GM21723 (cell line): ENCODE results near the gene FANCC.

ENCODE experiments used
- ATAC-seq: cut with Tn5 transposase; IDR thresholded peaks from one replicate; pipeline ENCODE4 v1.9.1; 2021; ENCODE audit warnings: mild to moderate bottlenecking, moderate library complexity; ENCODE audit not compliant: unreplicated experiment

The FANCC gene

DNA sequence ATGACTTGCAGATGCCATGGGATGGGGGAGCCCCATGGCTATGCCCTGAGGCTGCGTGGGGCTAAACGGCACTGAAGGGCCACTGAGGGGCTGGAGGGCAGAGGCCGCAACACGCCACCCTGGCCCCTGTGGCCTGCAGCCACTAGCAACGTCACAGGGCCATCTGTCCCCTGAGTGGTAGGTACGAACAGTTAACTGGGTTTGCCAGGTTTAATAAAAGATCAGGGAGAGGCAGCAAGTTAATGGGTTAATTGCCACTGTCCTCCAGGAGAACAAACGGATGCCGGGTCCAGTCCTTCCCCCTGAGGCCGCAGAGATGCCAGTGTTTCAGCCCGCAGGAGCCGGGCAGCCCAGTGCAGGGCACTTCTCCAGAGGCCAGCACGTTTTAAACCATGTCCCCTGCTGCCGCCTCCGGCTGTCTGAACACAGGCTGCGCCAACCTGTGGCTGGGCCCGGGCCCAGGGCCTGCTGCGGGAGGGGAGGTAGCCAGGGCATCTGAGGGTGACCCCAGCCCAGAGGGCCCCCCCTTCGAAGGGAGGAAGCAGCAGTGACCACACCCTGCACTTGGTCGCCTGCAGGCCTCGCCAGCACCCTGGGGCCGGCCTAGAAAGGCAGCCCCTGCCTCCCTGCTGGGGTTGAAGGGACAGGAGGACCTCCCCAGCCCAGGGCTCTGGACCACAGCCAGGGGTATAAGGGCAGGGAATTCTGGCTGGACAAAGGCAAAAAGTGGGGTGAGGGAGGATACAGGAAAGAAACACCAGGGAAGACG is 227.3 kb downstream of the FANCC start:
- no peak for ATAC-seq

DNA sequence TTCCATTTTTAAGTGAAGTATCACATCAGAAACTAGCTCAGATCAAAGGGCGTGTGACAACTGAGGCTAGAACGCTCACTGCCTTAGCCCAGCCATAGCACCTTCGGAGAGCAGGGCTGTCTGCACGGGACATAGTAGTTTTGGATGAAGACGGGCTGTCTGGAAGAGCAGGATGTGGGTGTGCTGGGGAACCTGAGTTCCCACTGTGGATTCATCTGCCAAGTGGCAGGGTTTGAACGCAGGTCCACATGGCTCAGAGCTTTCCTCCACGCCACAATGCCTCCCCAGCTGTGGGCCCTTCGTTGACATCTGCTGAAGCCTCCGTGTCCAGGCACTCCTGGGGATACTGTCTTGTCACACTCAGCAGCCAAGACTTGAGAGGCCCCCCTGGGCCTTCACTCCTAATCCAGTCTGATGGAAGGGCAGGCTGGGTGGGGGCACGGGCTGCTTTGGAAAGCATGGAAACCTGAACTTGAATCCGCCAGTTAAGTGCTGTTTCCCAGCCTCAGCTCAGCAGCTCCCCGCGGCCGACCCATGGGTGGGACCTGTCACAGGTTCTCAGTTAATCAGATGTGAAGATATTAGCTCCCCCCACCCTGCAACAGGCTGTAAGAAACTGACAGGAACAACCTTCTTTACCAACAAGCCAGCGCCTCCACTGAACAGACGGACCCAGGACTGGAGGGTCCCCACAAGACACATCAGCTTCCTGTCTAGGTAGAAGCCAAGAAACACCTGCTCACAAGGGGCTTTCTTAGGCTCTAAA is 228.1 kb downstream of the FANCC start:
- ATAC-seq: no peak

DNA sequence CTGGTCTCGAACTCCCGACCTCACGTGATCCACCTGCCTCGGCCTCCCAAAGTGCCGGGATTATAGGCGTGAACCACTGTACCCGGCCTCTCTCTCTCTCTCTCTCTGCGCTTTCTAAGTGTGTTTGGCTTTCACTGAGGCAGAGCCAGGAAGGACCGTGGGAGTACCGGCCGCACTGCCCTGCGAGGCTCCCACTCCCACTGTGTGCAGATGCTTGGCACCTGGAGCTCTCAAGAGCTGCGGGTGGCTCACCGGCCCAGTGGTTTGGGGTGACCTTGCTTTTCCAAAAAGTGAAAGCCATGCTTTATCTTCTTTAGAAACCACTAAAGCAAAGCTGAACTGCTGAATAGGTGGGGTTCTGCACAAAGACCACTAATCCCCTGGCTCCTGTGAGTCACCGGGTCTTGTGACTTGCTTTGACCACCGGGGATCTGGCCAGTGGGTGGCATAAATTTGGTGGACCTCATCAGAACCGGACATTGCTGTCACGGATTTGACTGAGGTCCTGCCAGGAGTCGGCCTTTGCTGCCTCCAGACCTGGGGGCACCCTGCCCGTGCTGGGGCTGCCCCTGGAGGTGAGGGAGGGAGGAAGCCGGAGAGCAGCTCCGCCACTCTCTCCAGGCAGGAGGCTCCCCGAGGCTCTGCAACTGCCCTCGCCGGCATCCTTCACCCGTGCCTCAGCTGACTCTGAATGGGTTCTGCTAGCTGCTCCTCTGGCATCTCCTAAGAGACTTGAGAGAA is 228.9 kb downstream of the FANCC start:
- no peak for ATAC-seq

DNA sequence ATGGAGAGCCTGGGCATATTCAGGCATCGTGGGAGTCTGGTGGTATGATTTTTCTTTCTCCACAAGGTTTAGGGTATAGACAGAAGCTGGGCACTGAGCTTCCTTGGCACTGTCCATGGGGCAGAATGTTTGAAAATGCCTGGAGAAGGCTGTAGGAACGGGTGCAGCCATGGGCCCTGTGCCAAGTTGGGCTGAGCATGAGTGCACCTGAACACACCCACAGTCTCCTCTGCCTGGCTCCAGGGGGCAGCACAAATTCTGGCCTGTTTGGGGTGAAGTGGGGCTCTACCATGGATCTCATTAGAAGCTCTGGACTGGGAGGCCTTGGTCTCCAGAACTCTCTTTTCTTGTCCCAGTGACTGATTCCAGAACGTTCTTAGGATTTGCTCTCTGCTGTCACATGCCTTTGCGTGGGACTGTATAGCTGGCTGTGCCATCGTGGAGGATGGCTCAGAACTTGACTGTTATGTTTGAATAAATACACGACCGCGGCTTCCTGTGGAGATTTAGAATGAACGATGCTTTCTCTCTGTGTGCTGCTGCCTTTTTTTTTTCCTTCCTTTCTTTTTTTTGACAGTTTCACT is 229.8 kb downstream of the FANCC start:
- ATAC-seq: no peak

DNA sequence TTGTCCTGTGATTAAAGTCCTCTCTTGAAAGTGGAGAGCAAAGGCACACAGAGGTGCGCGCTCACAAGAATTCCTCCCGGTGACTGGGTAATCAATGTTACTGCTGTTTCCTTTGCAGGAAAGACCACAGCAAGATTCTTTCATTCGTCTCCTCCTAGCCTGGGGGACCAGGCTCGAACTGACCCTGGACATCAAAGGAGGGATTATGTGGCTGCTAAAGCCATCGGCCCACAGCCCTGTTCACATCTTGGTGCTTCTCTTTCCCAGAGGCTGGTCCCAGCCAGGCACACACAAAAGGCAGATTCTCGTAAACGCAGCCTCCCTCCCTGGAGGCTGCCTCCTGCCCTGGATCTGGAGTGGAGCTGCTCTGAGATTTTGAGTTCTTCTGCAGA is 230.9 kb downstream of the FANCC start:
- no peak for ATAC-seq

DNA sequence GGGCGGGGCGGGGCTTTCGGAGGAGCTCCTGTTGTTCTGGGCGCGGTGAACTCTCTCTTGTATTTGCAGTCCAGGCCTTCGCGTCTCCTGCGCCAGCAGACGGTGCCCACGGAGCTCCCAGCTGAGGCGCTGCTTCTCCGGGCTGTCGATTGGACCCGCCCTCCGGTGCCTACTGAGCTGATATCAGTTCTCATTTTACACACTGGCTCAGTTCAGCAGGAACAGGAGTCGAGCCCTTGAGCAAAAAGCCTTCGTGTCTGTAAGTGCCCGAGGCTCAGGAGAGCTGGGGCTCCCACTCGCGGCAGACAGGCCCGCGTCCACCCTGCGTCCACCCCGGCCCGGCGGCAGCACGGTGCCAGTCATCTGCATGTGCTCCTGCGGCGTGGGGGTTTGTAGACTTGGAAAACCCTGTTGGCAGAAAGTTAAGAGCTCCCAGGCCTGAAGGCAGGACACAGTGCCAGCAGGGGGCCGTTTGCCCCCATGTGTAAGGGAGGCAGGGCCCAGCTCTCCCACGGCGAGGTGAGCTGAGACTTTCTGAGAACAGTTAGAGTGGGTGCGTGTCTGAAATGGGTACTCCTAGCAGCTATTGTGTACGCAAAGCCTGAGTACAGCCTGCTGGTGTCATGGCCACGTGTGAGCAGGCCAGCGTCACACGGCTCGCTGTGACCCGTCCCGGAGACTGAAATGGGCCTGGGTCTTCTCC is 231.5 kb downstream of the FANCC start:
- ATAC-seq: no peak

DNA sequence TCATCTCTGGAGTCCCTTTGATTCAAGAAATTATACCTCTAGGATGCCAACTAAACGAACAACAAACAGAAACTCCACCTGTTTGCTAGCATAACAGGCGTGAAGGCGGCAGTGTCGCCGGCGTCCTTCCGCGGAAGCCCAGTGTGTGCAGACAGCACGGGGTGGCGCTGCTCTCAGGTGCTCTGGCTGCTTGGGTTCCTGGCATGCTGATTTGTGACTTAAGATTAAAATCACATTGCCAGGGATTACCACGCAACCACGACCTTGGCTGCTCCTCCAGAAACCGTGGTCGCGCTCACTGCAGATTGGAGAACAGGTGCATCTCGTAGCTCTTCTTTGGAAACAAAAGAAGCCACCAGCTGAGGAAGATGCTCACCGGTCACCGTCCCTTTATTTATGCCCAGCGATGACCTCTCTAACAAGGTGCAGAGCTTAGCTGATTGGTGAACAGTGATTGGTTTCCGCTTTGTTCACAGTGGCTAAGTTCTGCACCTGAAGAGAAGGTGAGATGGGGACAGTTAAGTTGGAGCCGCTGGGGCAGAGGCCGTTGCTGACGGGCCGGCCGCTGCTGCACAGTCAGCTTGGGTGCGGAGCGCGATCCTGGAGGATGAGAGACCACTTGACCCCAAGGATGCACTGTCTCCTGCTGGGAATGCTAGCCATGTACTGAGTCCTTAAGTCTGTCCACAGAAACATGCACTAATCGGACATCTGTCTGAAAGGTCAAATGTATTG is 232.3 kb downstream of the FANCC start:
- ATAC-seq: no peak

DNA sequence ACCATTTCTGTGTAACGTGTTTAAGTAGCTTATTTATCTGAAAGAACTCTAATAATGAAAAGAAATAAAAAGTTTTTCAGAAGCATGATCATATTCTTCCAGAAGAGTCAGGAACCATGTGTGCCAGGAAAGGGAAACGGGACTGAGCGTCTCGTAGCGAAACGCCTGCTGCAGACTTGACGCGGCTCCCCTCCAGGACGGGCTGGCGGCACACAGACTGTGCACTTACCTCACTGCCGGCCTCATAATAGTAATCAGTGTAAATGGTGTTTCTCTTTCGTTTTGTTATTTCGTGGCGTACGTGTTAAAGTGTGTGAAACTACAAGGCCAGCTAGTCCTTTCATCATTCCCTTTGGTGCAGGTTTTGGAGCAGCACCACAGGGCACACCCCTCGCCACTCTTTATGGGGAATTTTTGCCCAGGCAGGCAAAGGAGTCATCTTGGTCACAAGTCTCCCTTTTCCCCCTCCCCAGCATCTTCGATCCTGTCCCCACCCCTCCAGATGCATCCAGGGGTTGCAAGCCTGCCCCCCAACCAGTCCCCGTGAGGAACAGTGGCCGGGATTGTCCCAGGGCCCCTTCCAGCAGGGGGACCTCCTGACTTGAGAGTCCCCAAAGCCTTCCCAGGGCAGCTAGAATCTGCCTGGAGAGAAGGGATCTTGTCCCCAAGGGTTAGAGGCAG is 233.1 kb downstream of the FANCC start:
- ATAC-seq: no peak

DNA sequence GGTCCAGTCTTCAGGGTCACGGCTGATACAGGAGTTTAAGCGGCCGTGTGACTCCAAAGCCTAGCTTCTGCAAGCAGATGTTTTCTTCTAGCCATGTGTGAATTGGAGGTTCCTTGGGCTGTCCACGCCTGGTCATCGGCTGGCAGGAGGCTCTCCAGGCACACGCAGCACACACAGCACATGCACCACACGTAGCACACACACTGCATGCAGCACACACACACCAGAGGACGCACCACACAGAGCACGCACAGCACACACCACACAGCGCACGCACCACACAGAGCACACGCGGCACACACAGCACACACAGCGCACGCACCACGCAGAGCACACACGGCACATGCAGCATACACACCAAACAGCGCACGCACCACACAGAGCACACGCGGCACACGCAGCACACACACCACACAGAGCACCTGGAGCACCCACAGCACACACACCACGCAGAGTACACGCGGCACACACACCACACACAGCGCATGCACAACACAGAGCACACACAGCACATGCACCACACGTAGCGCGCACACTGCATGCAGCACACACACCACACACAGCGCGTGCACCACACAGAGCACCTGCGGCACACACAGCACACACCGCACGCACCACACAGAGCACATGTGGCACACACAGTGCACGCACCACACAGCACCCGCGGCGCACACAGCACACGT is 234.3 kb downstream of the FANCC start:
- no peak for ATAC-seq

DNA sequence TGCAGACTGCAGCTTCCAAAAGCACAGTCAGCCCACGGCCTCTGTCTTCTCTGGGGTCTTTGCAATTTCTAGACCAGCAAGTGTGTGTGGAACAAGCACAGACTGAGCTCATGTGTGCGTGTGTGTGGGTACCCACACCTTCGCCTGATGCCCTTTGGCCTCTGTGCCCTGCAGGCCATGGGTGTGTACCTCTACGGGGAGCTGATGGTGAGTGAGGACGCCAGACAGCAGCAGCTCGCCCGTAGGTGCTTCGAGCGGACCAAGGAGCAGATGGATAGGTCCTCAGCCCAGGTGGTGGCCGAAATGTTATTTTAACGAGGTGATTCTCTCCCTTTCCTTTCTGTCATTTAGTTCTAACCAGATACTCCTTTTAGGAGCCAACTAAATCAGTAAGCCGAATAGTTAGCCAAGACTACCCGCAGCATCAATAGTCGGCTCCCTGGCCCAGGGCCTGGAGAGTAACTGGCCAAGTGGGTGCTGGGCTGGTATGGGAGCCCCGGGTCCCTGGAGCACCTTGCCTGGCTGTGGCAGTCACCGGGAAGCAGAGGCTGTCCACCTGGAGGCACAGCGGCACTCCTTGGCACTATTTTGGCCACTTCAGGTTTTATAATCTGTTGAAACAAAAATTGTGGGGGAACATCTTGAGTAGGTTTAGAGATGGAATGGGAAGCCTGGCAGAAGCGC is 235.0 kb downstream of the FANCC start:
- no peak for ATAC-seq

DNA sequence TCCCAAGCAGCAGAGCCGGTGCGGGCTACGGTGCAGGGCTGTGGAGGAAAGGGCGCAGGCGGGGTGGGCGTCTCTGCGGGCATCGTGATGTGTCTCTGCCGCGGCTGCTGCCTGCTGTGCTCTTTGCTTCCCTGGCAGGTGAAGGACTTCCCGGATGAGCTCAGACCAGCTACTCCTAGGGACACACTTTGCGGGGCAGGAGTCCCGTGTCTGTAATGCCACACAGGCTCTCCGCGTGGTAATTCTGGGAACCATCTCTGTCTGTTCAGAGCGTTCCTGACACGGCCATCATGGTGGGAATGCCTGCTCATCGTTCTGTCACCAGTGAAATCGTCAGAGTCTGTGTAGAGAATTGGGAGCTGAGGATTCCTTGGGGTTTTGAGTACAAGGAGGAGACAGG is 235.5 kb downstream of the FANCC start:
- no peak for ATAC-seq

DNA sequence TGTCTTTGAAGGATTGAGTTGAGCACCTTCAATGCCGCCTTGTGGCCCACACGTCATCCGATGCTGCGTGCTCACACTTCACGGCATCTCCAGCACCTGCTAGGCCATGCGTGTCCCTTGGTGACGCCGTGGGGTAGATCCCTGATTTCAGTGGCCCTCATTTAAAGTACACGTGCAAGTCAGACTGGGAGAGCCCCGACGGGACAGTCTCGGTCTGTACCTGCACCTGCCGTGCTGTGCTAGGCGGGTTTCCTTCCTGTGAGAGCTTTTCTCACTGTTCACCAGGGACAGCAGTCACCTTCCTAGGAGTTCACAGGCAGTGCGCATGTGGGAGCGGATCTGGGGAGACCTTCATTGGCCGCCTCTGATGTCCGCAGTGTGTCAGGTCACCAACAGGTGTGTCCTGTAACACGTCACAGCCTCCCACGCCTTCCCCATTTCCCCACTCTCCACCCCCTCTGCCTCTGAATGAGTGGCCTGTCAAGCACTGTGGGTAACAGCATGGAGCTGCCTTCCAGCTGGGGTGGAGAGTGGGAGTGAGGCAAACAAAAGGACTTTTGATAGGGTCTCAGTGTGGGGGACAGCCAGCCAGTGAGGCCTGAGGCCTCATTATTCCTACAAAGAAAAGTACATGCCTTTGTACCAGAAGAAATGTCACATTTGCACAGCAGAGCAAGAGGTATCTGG is 236.4 kb downstream of the FANCC start:
- no peak for ATAC-seq

DNA sequence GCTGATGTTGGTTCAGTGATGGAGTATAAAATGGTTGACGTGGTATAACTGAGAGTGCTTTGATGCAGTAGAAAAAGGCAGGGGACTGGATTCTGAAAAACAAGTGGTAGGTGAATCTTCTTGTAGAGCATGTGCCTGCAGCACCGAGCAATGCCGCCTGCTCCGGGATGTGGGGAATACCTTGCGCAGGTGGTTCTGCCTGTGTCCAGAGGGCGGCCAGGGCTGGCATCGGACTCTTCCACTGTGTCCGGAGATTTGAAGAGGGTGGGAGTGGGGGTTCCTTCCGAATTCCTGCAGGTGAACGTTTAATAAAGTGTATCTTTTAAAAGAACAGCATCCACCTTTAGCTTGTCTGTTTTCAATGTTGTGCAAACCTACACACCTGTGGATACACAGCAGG is 238.0 kb downstream of the FANCC start:
- no peak for ATAC-seq

DNA sequence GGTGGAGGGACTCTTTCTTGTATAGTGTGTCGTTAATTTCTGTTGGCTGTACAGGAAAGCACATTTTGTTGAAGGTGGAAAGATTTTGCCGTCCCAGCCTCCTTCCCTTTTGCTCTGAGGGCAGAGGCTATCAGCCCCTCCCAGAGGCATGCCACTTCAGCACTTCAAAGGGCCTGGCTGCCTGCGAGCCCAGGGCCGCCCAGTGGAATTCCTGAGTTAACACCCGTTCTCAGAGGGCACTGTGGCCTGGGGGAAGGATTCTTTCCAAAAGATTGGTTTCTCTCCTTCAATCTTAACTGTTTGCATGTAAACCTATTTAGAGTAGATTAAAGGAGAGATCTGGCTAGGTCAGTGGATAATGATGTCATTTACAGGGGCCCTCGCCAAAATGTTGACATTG is 238.6 kb downstream of the FANCC start:
- no peak for ATAC-seq

DNA sequence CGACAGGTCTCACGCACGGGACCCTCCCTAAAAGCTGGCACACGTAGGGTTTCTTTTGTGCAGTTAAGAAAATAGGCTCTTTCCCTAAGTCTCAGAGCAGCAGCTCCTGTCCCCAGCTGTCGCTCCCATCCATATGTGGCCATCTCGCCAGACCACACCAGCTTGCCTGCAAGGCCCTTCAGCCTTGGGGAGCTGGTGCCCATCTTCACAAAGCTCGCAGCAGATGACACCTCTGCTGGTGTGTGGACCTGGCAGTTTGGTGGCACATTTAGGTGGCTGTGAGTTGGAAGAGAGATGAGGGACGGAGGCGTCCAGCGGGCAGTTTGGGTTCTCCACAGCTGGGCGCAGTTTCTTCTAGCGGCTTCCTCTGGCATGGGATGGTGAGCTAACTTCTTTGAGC is 239.0 kb downstream of the FANCC start:
- no peak for ATAC-seq

DNA sequence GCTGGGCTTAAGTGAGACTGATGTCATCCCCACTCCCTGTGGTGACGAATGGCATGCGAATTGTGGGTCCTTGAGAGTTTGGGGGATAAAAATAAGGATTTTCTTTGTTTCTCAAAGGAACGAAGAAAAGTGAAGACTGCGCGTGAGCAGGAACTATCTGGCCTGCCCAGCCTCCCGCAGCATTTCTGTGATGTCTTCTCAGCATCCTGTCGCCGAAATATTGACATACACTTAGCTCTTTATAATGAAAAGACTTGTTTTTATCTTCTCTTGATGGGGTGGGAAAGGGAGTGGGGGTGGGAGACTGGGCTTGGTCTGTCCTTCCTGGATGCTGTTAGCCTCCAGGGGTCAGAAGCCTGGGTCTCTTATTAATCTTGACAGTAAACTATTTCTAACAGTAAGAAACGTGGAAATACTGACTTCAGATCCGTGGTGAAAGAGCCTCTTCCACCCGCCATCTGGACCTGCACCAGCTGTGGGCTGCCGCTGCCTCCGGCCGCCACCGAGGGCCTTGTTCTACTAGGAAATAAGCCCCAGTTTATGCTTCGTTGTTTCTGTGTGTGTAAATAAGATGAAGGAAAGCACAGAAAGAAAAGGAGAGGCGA is 239.6 kb downstream of the FANCC start:
- ATAC-seq: no peak

DNA sequence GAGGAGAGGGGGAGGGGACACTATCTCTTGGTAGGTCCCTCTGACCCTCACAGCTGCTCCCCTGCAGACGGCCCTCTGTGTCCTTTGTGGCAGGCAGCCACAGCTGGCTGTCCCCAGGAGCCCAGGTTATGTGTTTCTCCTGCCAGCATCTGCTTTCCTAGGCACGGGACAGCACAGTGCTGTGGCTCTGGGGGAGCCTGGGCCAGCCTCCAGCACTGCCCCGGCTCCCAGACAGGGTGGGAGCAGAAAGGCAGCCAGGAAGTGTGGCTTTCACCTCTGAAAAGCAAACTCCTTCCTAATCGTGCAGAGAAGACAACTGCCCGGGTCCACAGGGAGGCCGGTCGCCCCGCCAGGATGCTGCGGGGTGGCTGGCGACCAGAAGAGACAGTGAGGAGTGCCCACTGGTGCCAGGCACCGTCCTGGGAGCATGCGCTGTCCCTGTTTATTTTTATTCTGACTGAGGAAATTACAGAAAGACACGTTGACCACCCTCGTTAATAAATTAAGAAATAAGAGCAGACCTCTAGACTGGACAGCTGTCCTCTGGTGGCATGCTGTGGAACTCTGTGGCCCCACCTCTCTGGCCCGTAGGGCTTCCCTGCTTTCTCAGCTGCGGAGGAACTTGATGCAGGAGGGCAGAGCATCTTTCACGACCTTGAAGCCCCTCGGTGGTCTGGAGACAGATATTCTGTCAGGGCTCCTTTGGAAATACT is 240.3 kb downstream of the FANCC start:
- no peak for ATAC-seq
